Stimulated activated CD4-positive, alpha-beta T cell treated with anti-CD3 and anti-CD28 coated beads, Interleukin-12 subunit alpha, Interleukin-12 subunit beta, amount 100 ng/mL, for 24 hours (primary cell): Measurements from ENCODE around the gene FNDC3A.
A peak's percentile ranks its signal among the peaks of the same experiment; 100 is the strongest.
"Not testable (repeated sequence)": the region's sequence is repeated elsewhere in the genome, so short reads cannot be mapped to it uniquely, and the experiment has no call there.

Experiments used
- DNase-seq, 2 experiments: peaks; one replicate each; pipeline ENCODE4 v3.0.0-alpha.2; 2020; ENCODE audit warnings: low read depth in 2 of 2

FNDC3A gene

DNA sequence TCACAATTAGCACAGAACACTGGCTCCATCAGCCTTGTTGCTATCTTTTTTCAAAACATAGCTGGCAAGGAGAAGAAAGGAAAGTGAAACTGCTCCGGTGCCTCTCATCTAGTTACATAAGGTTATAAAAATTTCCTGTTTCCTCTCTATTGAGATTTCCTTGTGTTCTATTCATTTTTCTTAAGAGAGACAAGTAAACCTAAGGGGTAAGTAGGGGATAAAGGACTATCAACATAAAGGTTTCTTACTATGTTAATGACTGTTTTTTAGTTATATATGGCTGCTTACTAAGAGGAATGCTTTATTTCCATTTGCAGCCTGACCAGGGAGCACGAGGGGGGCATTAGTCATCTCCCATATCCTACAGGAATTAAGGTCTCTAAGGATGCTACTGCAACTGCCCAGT lies 171.2 kb downstream of the FNDC3A start:
- DNase-seq: no peak

DNA sequence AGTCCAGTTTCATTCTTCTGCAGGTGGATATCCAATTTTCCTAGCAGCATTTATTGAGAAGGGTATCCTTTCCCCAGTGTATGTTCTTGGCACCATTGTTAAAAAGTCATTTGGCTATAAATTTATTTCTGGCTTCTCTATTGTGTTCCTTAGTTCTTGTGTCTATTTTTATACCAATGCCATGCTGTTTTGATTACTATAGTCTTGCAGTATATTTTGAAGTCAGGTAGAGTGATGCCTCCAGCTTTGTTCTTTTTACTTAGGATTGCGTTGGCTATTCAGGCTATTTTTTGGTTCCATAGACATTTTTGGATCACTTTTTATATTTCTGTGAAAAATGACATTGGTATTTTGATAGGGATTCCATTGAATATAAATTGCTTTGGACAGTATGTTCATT lies 172.7 kb downstream of the FNDC3A start:
- no peak for DNase-seq

DNA sequence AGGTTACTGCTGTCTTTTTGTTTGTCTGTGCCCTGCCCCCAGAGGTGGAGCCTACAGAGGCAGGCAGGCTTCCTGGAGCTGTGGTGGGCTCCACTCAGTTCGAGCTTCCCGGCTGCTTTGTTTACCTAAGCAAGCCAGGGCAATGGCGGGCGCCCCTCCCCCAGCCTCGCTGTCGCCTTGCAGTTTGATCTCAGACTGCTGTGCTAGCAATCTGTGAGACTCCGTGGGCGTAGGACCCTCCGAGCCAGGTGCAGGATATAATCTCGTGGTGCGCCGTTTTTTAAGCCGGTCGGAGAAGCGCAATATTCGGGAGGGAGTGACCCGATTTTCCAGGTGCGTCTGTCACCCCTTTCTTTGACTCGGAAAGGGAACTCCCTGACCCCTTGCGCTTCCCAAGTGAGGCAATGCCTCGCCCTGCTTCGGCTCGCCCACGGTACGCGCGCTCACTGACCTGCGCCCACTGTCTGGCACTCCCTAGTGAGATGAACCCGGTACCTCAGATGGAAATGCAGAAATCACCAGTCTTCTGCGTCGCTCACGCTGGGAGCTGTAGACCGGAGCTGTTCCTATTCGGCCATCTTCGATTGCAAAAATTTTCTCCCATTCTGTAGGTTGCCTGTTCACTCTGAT lies 182.4 kb downstream of the FNDC3A start:
- DNase-seq: not testable (repeated sequence)

DNA sequence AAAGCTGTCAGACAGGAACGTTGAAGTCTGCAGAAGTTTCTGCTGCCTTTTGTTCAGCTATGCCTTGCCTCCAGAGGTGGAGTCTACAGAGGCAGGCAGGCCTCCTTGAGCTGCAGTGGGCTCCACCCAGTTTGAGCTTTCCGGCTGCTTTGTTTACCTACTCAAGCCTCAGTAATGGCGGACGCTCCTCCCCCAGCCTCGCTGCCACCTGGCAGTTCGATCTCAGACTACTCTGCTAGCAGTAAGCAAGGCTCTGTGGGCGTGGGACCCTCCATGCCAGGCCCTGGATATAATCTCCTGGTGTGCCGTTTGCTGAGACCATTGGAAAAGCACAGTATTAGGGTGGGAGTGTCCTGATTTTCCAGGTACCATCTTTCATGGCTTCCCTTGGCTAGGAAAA lies 187.4 kb downstream of the FNDC3A start:
- not testable (repeated sequence) for DNase-seq

DNA sequence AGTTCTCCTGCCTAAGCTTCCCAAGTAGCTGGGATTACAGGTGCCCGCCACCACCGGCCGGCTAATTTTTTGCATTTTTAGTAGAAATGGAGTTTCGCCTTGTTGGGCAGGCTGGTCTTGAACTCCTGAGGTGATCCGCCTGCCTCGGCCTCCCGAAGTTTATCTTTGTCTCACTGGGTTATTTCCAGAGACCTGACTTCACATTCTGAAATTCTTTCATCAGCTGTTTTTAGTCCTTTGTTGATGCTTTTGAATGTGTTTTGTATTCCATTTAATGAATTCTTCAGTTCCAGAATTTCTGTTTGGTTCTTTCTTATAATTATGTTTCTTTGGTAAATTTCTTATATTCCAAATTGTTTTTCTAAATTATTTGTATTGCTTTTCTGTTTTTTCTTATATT lies 189.0 kb downstream of the FNDC3A start:
- no peak for DNase-seq

DNA sequence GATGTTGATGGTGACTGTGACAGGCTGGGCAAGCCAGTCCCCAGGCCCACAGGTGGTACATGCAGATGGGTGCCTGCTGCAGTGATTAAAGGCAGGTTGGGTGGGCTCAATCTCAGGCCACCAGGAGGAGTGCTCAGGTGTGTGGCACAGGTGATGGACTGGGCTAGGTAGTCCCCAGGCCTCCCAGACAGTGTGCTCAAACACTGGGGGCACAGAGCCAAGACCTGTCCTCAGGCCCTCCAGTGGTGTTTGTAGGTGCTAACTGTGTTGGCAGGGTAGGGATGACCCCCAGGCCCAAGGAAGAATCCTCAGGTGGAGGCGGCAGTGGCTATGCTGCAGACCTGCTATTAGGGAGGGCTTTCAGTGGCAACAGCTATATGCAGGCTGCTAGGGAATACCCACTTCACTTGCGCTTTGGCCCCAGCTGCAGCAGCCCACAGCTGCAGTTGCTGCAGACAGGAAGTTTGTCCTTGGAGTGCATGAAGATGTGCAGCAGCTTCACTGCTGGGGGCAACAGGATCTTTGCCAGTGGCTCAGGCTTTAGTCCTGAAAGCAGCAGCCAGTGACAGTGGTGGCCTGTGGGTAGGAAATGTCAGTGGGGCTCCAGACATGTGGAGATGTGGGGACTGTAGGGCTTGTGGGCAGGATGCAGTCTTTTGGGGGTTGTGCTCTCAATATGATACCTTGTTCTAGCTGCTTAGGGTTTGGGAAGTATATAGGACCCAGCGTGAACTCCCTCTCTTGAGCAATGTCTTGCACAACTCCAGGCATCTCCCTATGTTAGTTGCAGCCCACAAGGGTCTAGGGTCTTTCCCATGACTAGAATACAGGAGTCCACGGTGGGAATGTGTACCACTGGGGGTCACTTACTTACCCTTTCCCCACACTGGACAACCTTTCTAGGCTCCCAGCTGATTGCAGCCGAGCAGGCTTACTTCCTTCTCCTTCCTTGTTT lies 190.4 kb downstream of the FNDC3A start:
- DNase-seq: no peak

DNA sequence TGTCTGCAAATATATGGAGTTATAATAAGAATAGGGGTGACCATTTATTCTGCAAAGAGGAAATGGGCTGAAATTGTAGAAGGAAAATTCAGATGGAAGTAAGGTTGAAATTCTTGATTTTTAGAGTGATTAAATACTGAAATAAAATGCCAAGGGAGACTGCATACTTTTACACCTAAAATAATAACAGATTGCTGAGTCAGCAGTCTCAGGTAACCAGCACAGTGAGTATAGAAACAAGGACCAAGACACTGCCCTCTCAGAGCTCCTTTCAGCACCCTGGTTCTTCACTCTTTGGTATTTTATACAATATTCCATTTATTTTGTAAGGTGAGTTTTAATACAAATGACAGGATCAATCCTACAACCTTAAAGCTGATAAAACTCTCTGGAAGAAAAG lies 195.6 kb downstream of the FNDC3A start:
- DNase-seq: no peak

DNA sequence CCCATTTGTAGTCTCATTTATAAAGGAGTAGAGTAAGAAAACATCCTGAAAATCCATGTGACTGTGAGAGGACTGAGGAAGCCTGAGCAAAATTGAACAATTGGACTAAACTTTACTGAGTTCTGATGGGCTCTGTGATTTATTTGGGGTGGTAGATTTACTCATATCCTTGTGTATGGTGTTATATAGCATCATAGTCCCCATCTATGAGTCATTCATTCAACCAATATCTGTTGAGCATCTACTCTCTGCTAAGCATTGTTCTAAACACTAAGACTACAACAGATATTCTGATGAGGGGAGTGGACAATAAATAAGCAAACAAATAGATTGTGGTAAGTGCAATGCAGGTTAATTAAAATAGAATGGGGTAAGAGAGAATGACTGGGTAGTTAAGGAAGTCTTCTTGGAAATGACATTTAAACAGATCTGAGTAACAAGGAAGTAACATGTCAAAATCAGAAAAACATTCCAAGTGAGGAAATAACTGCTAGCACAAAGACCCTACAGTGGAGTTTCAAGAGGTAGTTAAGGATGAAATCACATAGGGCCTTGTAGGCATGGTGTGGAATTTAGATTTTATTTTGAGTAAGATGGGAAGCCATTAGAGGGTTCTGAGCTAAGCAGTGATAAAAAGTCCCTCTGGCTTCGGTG lies 208.1 kb downstream of the FNDC3A start:
- no peak for DNase-seq

DNA sequence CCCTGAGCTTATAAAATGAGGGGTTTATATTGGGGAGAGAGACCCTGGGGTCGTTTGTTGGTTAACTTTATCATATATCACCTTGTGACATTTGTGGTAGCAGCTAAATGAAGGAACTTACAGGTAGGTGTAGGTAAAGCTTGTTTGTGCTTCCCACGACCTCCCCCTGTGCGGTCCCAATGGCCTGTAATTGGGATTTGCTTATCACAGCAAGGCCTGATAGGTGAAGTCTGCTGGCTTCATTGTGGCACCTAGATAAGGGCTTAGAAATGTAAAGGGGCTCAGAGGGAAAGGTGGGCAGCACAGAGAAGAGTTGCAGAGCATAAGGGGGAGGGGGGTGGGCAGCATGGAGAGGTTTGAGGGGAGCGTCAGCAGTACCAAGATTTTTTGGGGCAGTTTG lies 208.9 kb downstream of the FNDC3A start:
- DNase-seq: no peak

DNA sequence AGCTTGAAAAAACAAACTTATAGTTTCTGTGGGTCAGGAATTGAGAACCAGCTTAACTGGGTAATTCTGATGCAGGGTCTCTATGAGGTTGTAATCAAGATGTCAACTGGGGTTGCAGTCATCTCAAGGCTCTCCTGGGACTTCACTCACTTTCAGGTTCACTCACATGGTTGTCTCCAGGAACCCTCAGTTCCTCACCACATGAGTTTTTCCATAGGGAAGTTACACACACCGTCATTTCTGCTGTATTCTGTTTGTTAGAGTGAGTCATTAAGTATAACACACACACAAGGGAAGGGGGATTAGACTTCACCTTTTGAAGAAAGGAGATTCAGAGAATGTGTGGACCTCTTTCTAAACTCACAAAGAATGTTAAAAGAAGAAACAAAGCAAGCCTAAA lies 209.6 kb downstream of the FNDC3A start:
- DNase-seq: no peak

DNA sequence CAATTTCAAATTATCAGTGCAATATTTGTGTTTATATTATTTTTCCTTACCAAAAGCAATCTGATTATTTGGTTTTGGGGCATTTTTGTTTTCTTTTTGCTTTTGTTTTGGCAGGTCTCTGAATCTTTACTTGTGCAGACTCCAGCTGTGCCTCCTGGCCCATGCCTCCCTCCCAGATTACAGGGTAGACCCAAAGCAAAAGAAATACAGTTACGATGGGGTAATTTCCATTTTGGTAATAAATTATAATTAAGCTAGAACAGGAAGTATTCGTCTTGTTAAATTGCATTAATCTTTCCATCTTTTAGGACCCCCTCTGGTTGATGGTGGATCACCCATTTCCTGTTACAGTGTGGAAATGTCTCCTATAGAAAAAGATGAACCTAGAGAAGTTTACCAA lies 215.2 kb downstream of the FNDC3A start:
- no peak for DNase-seq

DNA sequence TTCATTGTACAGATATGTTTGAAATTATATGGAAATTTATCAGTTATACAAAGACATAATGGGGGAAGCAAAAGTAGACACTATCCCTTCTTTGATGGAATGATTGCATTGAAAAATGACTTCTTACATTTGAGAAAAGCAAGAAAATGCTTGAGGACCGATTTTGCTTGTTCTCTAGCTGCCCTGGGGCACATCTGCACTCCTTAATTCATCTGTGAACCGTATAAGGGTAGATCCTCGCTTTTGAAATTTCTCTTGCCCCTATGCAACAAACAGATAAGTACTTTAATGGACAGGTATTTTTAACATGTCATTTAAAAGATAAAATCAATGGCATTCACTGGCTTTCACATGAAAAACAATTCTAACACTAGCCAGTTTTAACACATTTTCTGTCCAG lies 230.9 kb downstream of the FNDC3A start:
- no peak for DNase-seq

DNA sequence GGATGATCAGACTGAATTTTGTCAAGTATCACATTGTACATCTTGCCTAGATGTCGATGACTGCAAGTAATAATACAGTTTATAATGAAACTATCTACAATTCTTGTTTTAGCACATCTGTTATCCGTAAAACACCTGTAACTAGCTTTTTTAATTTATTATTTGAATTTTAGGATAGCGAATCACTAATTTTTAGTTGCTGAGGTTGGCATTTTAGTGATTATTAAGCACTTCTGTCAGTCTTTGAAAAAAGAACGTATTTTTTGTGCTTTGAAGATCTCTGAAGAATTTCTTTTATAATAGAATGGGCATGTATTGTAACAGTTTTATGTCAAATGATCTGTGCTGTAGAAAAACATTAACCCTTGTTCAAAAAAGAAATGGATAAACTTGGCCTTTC lies 232.9 kb downstream of the FNDC3A start:
- no peak for DNase-seq

DNA sequence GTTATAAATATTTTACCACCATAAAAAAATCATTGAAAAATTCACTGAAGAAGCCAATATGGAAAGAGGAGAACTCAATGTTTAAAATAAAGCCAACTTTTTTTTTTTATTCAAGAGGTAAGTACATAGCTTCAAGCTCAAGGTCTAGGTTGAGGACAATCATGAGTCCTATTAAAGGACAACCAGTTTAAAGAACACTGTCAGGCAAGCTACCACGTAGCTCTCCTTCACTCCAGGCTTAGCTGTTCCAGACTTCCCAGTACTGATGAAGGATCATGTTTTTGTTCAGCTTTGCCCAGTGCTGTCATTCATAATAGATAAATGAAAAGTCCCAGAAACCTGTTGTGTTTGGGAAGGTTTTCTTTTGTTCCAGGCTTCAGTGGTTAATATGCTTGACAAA lies 234.4 kb downstream of the FNDC3A start:
- DNase-seq: no peak

DNA sequence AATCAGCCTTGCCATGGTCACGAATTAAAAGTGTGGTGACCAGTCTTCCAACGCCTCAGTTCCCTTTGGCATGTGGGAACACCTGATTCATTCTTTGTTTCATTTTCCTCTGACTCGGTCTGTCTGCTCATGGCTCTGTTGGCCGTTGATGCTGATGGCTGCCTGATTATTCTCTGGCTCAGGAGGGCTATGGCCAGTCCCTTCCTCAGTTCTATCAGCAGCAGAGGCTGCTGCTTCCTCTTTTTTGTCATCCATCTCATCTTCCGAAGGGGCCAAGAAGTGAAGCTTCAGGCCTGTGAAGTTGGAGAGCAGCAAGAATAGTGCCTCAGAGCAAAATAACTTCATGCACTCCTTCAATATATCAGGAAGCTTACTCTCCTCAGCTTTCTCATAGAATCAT lies 235.0 kb downstream of the FNDC3A start:
- no peak for DNase-seq

DNA sequence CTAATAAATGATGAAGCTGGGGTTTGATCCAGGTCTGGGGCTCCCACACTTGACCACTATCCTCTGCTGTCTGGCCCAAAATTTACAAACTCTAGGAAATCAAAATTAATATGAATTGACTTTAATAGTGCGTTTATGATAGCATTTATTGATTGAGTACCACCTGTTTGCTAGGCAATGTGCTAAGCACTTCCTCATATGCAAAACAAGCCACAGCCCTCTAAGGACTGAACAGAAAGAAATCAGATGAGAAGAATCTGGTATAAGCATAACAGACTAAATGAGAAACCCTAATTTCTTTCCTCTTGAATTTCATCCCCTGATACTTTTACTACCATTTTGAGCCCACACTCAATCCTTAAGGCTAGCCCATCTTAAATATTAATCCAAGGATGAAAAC lies 237.8 kb downstream of the FNDC3A start:
- no peak for DNase-seq

DNA sequence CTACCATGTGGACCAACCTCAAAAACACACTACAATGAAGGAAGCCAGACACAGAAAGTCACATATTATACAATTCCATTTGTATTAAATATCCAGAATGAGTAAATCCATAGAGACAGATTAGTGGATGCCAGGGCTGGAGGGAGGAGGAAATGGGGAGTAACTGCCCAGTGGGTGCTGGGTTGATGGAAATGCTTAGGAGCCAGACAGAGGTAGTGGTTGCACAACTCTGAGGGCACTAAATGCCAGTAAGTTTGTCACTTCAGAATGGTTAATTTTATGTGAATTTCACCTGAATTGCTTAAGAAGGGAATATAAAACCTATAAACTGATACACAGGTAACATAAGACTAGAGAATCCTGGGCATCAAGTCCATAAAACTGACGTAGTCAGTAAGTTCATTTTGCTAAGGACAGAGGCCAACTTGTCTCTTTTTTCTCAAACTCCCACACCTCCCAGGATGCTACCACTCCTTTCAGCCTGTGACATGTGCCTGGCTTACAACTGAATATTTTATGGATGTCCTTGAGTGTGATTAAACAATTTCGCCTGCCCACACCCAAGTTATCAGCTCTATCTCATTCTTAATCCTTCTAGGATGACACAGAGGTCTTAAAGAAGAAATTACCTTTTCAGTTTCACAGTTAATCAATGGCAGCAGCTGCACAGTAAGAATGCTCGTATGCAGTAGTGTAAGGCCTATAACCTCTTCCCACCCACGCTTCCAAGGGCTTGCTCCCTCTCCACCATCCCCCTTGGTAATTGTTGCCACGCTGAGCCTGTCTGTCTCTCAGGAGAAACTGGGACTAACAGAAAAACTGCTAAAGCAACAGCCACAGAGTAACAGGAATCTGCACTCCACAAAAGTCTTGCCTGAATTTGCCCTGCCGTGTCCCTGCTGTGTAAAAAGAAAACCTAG lies 238.5 kb downstream of the FNDC3A start:
- no peak for DNase-seq

DNA sequence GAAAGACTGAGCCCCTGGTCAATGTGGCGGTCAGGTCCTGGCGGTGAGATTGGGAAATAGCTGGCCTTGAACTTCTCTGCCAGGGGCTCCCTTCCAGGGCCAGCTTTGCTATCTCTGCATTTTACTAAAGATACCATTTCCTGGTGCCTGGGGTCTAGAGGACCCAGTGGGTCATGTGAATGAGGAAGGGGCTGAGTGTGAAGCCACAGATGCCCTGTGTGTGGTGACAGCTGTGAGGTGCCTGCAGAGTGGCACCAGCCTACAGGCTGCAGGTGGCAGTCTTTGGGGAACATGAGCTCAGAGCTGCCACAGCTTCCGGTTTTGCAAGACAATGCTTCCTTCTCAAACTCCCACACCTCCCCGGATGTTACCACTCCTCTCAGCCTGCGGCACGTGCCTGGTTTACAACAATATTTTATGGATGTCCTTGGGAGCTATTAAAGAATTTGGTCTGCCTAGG lies 239.2 kb downstream of the FNDC3A start:
- peak in 1 of 2 experiments; percentile 24 for DNase-seq

DNA sequence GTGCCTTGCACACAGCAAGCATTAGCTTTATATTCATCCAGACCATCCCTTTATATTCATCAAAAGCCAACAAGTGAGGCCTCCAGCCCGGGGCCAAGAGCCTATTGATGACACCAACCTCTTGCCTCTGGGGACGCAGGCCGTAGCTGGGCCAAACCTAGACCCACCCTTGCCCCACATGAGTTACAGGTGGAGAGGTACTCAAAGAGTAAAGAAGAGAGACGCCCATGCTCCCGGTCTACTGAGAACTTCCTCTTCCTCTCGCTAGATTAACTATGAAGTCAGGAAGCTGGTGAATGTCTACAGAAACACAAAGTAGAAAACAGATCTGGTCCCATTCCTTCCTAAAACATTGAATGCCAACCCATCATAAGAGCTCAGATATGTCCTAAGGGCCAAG lies 240.6 kb downstream of the FNDC3A start:
- no peak for DNase-seq

DNA sequence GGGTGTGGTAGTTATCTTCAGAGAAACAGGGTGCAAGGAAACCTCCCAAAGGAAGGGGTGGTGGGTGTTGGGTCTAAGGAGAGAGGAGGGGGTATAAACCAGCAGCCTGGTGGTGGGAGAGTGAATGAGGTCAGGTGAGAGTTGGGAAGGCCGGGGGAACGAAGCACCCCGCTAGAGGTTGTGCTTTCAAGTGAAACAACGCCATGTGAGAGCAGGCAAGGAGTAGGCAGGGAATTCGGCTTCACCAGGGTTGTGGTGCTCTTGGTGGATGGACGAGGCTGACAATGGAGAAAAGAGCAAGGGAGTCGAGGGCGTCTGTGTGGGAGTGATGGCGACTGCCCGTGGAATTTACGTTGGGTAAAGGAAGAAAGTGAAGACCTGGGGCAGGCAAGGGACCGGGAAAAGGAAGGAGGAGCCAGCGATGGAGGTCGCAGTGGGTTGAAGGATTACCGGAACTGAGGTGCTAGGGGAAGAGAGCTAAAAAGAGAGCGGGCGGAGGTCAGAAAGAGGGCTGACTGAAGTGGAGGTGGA lies 242.3 kb downstream of the FNDC3A start:
- DNase-seq: no peak

DNA sequence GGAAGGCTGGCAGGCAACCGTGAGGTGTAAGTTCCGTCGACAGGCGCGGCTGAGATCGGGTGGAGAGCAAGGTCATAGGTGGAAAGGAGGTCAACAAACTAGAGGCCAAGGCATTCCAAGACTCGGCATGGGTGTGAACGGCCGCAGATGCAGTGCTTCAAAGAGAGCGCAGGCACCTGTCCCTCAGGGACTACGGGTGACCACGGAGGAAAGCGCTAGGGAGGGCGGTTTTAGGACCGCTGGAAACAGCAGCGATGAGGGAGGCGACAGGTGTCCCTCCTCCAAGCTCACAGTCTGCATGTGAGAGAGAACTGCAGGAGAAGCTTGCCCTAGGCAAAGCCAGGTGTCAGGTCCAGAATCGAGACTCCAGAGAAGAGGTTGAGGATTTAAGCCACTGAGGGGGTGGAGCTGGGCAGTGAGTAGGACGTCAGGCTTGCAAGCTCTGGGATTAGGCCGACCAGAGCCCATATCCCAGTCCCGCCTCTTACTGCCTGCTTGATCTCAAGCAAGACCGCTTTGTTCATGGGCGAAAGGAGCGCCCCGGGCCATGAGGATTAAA lies 242.9 kb downstream of the FNDC3A start:
- no peak for DNase-seq
